ENCODE results near the gene ZFC3H1. TPM values are rescaled to one million over a fixed set of nuclear protein-coding genes. Genes with fewer than 3 reads are reported as not detected.

Gene ZFC3H1
- total RNA-seq, 4 donors from 2014 or later = 47.1 to 80.1 (median 52.6) TPM

DNA sequence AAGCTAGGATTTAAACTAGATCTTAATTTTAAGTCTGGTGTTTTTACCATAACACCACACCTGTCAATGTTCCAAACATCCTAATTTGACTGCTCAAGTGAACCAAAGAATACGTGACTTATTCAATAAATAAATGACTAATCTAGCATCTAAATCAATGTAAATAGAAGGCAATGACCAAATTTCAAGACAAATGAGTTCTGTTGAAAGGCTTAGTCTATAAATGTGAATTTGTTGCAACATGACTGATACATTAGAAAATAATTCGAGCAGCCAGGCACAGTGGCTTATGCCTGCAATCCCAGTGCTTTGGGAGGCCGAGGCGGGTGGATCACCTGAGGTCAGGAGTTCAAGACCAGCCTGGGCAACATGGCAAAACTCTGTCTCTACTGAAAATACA, 15.1 kb downstream of the ZFC3H1 start:
- DNase-seq (ENCODE audit: low spot score in 2 of 2) = no peak
- no peak overlapping the region for H3K4me3 ChIP-seq (ENCODE audit: low read depth, poor library complexity, severe bottlenecking)
- no peak for TF ChIP-seq CTCF (IDR thresholded peaks at IDR 0.05)
- no peak for TF ChIP-seq POLR2A (IDR thresholded peaks at IDR 0.05)
- intact Hi-C loops (cut with DNase I; ENCODE audit: low total_unique reads) = no loop called here
- WGBS, 2 donors = 87 to 88% methylated on average over 4 of the region's 4 CpGs

GRCh38 chr12:71646512-71646911, 17.1 kb downstream of the ZFC3H1 start:
- TF ChIP-seq CTCF (IDR thresholded peaks at IDR 0.05) (no peak), POLR2A (IDR thresholded peaks at IDR 0.05) (no peak)
- H3K4me3 ChIP-seq (ENCODE audit: low read depth, poor library complexity, severe bottlenecking) = no peak overlapping the region
- no peak for DNase-seq (ENCODE audit: low spot score in 2 of 2)
- WGBS, 2 donors = 96 to 97% methylated on average over 3 of the region's 3 CpGs
- intact Hi-C loops (cut with DNase I; ENCODE audit: low total_unique reads) = no loop called here

DNA sequence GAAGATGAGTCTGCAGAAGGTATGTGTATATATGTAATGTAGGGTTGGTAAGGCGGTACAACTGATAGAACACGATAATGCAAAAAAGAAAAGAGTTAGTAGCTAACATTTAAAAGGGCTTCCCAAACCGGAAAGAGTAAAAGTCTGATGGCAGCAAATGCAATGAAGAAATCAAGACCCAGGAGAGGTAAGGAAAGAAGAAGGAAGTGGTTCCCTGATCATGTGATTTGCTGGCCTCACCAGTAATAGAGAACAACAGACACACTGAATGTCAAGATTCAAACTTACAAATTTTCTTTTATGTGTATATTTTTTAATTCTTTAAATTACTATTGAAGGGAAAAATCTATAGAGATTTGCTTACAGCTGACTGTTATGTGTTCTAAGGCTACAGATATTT, 18.4 kb downstream of the ZFC3H1 start:
- 74 to 89% methylated on average over 3 of the region's 3 CpGs for WGBS, 2 donors
- DNase-seq (ENCODE audit: low spot score in 2 of 2) = no peak
- intact Hi-C loops (cut with DNase I; ENCODE audit: low total_unique reads) = no loop called here
- H3K4me3 ChIP-seq (ENCODE audit: low read depth, poor library complexity, severe bottlenecking) = no peak overlapping the region
- TF ChIP-seq CTCF (IDR thresholded peaks at IDR 0.05) = no peak
- no peak for TF ChIP-seq POLR2A (IDR thresholded peaks at IDR 0.05)

DNA sequence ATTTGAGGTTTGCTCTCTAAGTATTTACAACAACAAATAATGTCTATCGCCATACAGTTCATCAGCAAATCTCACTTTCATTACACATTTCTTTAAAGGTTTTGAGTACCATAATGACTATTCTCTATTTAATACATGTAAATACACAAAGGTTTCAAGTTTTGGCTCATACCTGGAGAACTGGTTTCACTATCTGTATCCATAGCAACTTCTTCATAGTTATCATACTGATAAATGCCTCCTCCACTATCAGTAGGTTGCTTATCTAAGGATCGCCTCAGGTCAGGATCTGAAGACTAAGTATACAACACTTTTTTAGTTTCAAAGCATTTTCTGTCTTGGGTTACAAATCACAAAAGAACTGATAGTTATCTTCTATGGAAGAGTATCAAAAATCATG, 21.4 kb downstream of the ZFC3H1 start:
- 70 to 73% methylated on average over 2 of the region's 2 CpGs for WGBS, 2 donors
- no peak for TF ChIP-seq CTCF (IDR thresholded peaks at IDR 0.05)
- no peak for TF ChIP-seq POLR2A (IDR thresholded peaks at IDR 0.05)
- no peak overlapping the region for H3K4me3 ChIP-seq (ENCODE audit: low read depth, poor library complexity, severe bottlenecking)
- intact Hi-C loops (cut with DNase I; ENCODE audit: low total_unique reads) = no loop called here
- no peak for DNase-seq (ENCODE audit: low spot score in 2 of 2)

- no peak for TF ChIP-seq POLR2A (IDR thresholded peaks at IDR 0.05)
- no peak for TF ChIP-seq CTCF (IDR thresholded peaks at IDR 0.05)
- intact Hi-C loops (cut with DNase I; ENCODE audit: low total_unique reads) = no loop called here
- no peak for DNase-seq (ENCODE audit: low spot score in 2 of 2)
- 83 to 86% methylated on average over 2 of the region's 2 CpGs for WGBS, 2 donors
- no peak overlapping the region for H3K4me3 ChIP-seq (ENCODE audit: low read depth, poor library complexity, severe bottlenecking)
These were observed 22.3 kb downstream of the ZFC3H1 start for GRCh38 chr12:71641390-71641789.

GRCh38 chr12:71640316-71640715, 23.3 kb downstream of the ZFC3H1 start:
- intact Hi-C loops (cut with DNase I; ENCODE audit: low total_unique reads) = no loop called here
- TF ChIP-seq POLR2A (IDR thresholded peaks at IDR 0.05) (no peak), CTCF (IDR thresholded peaks at IDR 0.05) (no peak)
- H3K4me3 ChIP-seq (ENCODE audit: low read depth, poor library complexity, severe bottlenecking) = no peak overlapping the region
- 79 to 90% methylated on average over 2 of the region's 2 CpGs for WGBS, 2 donors
- no peak for DNase-seq (ENCODE audit: low spot score in 2 of 2)

Measured in lower leg skin (tissue), 4 donors.